NB4 (cell line): ENCODE results near the gene COLEC11.

Experiments used
- MYC ChIP-seq: IDR thresholded peaks from 2 replicates; pipeline ENCODE4 v1.6.1; 2011; ENCODE audit warnings: low read depth, low read length
- POLR2A ChIP-seq: IDR thresholded peaks from 2 replicates; pipeline ENCODE4 v1.6.1; 2011; ENCODE audit warnings: mild to moderate bottlenecking; ENCODE audit not compliant: insufficient read length; ENCODE audit errors: extremely low read depth
- TF ChIP-seq, protein P1 (sequence below): IDR thresholded peaks from one replicate; pipeline ENCODE4 v1.5.1; 2012; ENCODE audit warnings: low read depth, low read length

DNA sequence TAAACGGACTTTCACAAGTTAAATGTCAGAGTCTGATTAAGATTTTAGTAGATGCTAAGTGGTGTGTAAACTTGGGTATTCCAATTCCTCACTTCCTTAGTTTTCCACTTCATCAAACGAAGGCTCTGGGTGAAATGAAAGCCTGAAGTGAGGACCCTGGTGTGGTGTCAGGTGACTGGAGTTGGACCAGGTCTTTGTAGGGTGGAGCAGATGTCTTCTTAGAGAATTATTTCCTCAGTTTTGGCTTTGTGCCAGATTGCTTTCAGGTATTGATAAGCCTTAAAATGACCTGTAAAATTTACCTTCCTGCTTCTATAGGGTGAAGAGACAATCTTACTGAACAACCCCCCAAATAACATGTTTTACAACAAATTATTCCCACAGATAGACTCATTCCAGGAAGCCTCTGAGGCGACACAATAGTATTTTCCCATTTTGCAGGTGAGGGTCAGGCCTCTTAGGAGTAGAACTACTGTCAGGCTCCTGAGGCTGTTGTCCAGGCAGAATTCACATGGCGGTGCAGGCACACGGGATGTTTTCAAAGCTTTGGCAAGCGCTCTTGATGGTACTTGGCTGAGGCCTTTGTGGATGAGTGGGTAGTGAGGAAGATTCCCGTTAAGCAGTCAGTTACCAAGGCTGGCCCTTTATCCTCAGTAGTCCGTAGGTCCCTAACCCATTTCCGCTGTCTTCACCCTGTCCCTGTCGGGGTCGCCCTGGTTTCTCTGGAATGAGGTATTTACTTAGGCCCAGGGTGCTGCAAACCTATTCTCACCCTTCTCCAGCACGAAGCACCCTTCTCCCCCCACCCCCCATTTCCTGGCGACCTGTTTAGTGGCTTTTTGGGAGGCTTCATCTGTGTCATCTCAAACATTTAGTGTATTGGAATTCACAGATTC is 13.3 kb upstream of the COLEC11 start:
- no peak for TF ChIP-seq POLR2A
- TF ChIP-seq, protein P1, sequence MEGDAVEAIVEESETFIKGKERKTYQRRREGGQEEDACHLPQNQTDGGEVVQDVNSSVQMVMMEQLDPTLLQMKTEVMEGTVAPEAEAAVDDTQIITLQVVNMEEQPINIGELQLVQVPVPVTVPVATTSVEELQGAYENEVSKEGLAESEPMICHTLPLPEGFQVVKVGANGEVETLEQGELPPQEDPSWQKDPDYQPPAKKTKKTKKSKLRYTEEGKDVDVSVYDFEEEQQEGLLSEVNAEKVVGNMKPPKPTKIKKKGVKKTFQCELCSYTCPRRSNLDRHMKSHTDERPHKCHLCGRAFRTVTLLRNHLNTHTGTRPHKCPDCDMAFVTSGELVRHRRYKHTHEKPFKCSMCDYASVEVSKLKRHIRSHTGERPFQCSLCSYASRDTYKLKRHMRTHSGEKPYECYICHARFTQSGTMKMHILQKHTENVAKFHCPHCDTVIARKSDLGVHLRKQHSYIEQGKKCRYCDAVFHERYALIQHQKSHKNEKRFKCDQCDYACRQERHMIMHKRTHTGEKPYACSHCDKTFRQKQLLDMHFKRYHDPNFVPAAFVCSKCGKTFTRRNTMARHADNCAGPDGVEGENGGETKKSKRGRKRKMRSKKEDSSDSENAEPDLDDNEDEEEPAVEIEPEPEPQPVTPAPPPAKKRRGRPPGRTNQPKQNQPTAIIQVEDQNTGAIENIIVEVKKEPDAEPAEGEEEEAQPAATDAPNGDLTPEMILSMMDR, result no peak
- no peak for TF ChIP-seq MYC
